HepG2 (cell line): ENCODE results near the gene IFITM10. TPM values are rescaled to one million over a fixed set of nuclear protein-coding genes. Genes with fewer than 3 reads are reported as not detected.

Experiments
- ATAC-seq: fragments of 200-7000 bp; cut with Tn5 transposase; 3 replicates; pipeline ENCODE4 v1.9.1; 2020; ENCODE audit warnings: mild to moderate bottlenecking, moderate library complexity
- BruUV-seq: library from RNA; stranded (reverse); fragments of 400-500 nt; replicated peaks from 2 replicates; lab custom pipeline; 2021; lab: Mats Ljungman, UMichigan
- CTCF ChIA-PET: fragments of 300-600 bp; formaldehyde crosslinking; extraction: SDS; loops from one replicate; lab custom pipeline; 2021; ENCODE audit warnings: low total read pairs, inconsistent platforms, low intra/inter-chr PET ratio; lab: Yijun Ruan, JAX
- POLR2A ChIA-PET: fragments of 350-600 bp; sonication (Branson Sonifier 250); formaldehyde crosslinking; loops from one replicate; lab custom pipeline; 2020; ENCODE audit warnings: antibody characterized with exemption, inconsistent platforms; lab: Yijun Ruan, JAX
- DNase-seq: peaks from one replicate; pipeline ENCODE4 v3.0.0-alpha.2; 2015; ENCODE audit warnings: low spot score
- FAIRE-seq: peaks from 3 replicates; lab custom pipeline; 2011; peaks lifted over from hg19 to GRCh38; lab: Jason Lieb, UNC
- H2AFZ ChIP-seq: one replicate; pipeline ENCODE4 v1.6.1; 2011; ENCODE audit warnings: low read length, inconsistent platforms
- H3K27ac ChIP-seq: fragments of 300-600 bp; 3 replicates; pipeline ENCODE4 v1.8.0; 2011; ENCODE audit warnings: mixed run types, mild to moderate bottlenecking, mixed read lengths, low read length, inconsistent platforms; ENCODE audit not compliant: insufficient read depth; ENCODE audit errors: extremely low read length
- H3K27me3 ChIP-seq, 2 experiments: fragments of 200-600 bp in 1 of 2; 2 replicates in 1 of 2; 3 replicates in 1 of 2; pipeline versions ENCODE4 v1.6.0 to v1.8.0; 2011; ENCODE audit warnings: low read length in 2 of 2, mild to moderate bottlenecking in 2 of 2, moderate library complexity in 2 of 2, inconsistent platforms in 1 of 2; ENCODE audit not compliant: insufficient read depth in 2 of 2, control insufficient read depth in 1 of 2
- H3K36me3 ChIP-seq, 2 experiments: fragments of 200-600 bp in 1 of 2; replicated peaks in 1 of 2; 2 replicates in 1 of 2; 3 replicates in 1 of 2; pipeline versions ENCODE4 v1.5.1 to v1.8.0; 2011; ENCODE audit warnings: low read length in 2 of 2, inconsistent platforms in 1 of 2; ENCODE audit not compliant: insufficient read depth in 2 of 2, control insufficient read depth in 1 of 2
- H3K4me1 ChIP-seq: 2 replicates; pipeline ENCODE4 v1.5.1; 2012; ENCODE audit warnings: low read length, inconsistent platforms; ENCODE audit not compliant: insufficient read depth
- H3K4me2 ChIP-seq: 2 replicates; pipeline ENCODE4 v1.6.0; 2011; ENCODE audit warnings: low read depth, low read length, inconsistent platforms
- H3K4me3 ChIP-seq, 3 experiments: fragments of 200-600 bp in 1 of 3; sonication (generic), shearing (Covaris generic) in 1 of 3; replicated peaks in 1 of 3; 2 replicates each; pipeline ENCODE4 v1.5.1; 2011 to 2016; ENCODE audit warnings: low read length in 3 of 3, inconsistent platforms in 2 of 3, low read depth in 2 of 3, mild to moderate bottlenecking in 2 of 3, control low read depth in 1 of 3, mixed read lengths in 1 of 3; ENCODE audit not compliant: insufficient read depth in 1 of 3
- H3K79me2 ChIP-seq: one replicate; pipeline ENCODE4 v1.6.1; 2011; ENCODE audit warnings: low read length, inconsistent platforms; ENCODE audit not compliant: insufficient read depth
- H3K9ac ChIP-seq: 2 replicates; pipeline ENCODE4 v1.6.0; 2011; ENCODE audit warnings: mild to moderate bottlenecking, low read depth, low read length, inconsistent platforms; ENCODE audit not compliant: insufficient read depth
- H3K9me3 ChIP-seq: 2 replicates; pipeline ENCODE4 v1.5.1; 2012; ENCODE audit warnings: mild to moderate bottlenecking, low read length
- H4K20me1 ChIP-seq: 2 replicates; pipeline ENCODE4 v1.6.0; 2011; ENCODE audit warnings: inconsistent platforms, mild to moderate bottlenecking, low read length, moderate library complexity; ENCODE audit not compliant: insufficient read depth
- ASH2L ChIP-seq: fragments of 300-600, 200-600 bp; sonication (generic); IDR thresholded peaks from 2 replicates; pipeline ENCODE4 v1.7.0; 2017; ENCODE audit warnings: low read depth, mild to moderate bottlenecking, moderate library complexity, mixed read lengths, low read length; ENCODE audit not compliant: insufficient read length
- FOXM1 ChIP-seq: sonication (generic); formaldehyde crosslinking; IDR thresholded peaks from 2 replicates; pipeline ENCODE4 v1.5.0; 2020; ENCODE audit warnings: missing genetic modification reagents
- MYC ChIP-seq: sonication (generic); formaldehyde crosslinking; IDR thresholded peaks from 2 replicates; pipeline ENCODE4 v1.9.0; 2021; ENCODE audit warnings: missing genetic modification reagents, borderline replicate concordance
- ZNF432 ChIP-seq: sonication (generic); formaldehyde crosslinking; IDR thresholded peaks from 2 replicates; pipeline ENCODE4 v1.5.0; 2020; ENCODE audit warnings: missing genetic modification reagents, mild to moderate bottlenecking, borderline replicate concordance
- WGBS: methylation state at CpG from one replicate; pipeline ENCODE4 v1.1.6; 2017; ENCODE audit warnings: low lambda C conversion rate; 5-methylcytosine and 5-hydroxymethylcytosine counted together
- in situ Hi-C: cut with HindIII; loops from 2 replicates; pipeline ENCODE4 v1.10.0; 2017; ENCODE audit warnings: low pct_unique_long_range_greater_than_20kb; ENCODE audit not compliant: extremely low pct_ligation_motif_present
- intact Hi-C: fragments of 100-400 bp; cut with micrococcal nuclease; formaldehyde crosslinking; loops from one replicate; pipeline ENCODE4 v1.10.0; 2022; ENCODE audit not compliant: unreplicated experiment
- polyA plus RNA-seq, 8 experiments: library from polyadenylated mRNA; depleted of rRNA in 3 of 8; stranded (reverse) in 7 of 8; unstranded in 1 of 8; fragments of >200 nt; fragmentation: Illumina TruSeq in 4 of 8; extraction: Trizol in 4 of 8; gene quantifications; 2 replicates each; pipeline versions ENCODE4 v1.2.1 to v1.2.3, GENCODE V29; 2011 to 2016; ENCODE audit warnings: low read depth in 4 of 8, missing spikeins in 1 of 8, mixed read lengths in 1 of 8; ENCODE audit not compliant: insufficient read depth in 1 of 8
- total RNA-seq, 5 experiments: library from RNA; depleted of rRNA; stranded (reverse); fragments of >200 nt; fragmentation: Illumina TruSeq; extraction: Trizol; gene quantifications; 2 replicates each; pipeline ENCODE4 v1.2.3, GENCODE V29; 2016; ENCODE audit warnings: low read depth in 1 of 5
- TF ChIP-seq, protein P1 (sequence below): sonication (generic); formaldehyde crosslinking; IDR thresholded peaks from 2 replicates; pipeline ENCODE4 v1.8.1; 2022; ENCODE audit warnings: low read depth, mild to moderate bottlenecking, missing genetic modification reagents

Gene IFITM10
- total and polyA plus RNA-seq, 2 of the 13 experiments (the other 11 are each of a cell fraction or from before 2014, with no cell fraction given): 0.09 to 0.13 TPM

DNA sequence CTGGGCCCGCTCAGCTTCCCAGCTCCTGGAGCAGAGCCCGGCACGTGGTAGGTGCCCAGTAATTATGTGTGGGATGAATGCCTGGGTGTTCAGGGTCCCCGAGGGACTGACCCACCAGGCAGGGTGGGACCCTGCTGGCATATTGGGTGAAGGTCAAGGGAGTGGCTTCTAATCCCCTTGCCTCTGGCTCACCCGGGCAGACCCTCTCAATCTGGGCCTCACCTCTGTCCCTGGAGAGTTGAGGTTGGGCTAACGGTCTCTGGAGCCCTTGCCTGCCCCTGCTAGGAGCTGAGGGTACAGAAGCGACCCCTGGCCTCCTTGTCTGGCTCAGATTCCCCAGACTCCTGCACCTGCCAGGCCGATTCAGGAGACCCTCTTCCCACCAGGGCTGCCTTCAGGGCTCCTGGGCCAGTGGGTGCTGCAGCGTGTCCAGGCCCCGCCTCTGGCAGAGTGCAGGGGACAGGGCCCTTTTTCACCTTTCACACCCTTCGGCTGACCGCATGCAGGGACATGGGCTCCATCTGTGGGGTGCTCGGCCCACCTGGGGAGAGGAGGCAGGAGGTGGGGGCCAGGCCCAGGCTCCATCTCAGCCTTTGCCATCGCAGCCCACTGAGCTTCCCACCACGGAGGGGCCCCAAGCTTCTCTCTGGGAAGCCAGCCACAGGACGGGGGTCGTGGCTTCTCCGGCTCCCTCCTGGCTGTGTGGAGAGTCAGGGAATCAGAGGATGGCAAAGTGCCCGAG lies 17.2 kb upstream of the IFITM10 start:
- Histone ChIP-seq H3K4me1 (peaks cover 16% of the 10 kb centered on the region), H3K36me3 (no peaks in the 10 kb centered on the region), H3K4me3 (no peak overlapping the region), H3K79me2 (peaks cover 7% of the 10 kb centered on the region), H4K20me1 (no peaks in the 10 kb centered on the region), H3K27ac (no peak overlapping the region), H2AFZ (no peak overlapping the region), H3K9ac (no peak overlapping the region), H3K27me3 (peaks cover 3 to 42% of the 10 kb centered on the region in 2 experiments; a peak in 4 of 5 replicates), H3K4me2 (no peak overlapping the region), H3K9me3 (no peaks in the 10 kb centered on the region)
- ChIA-PET POLR2A (no interaction called here), CTCF (no interaction called here)
- intact Hi-C loops (no loop called here), in situ Hi-C loops (no loop called here)
- no TSS peak for BruUV-seq
- DNase-seq: no peak
- no peak for ATAC-seq
- TF ChIP-seq FOXM1 (CRISPR knock-in tag) (no peak), MYC (CRISPR knock-in tag) (no peak), ASH2L (no peak), ZNF432 (CRISPR knock-in tag) (no peak)
- TF ChIP-seq, protein P1, sequence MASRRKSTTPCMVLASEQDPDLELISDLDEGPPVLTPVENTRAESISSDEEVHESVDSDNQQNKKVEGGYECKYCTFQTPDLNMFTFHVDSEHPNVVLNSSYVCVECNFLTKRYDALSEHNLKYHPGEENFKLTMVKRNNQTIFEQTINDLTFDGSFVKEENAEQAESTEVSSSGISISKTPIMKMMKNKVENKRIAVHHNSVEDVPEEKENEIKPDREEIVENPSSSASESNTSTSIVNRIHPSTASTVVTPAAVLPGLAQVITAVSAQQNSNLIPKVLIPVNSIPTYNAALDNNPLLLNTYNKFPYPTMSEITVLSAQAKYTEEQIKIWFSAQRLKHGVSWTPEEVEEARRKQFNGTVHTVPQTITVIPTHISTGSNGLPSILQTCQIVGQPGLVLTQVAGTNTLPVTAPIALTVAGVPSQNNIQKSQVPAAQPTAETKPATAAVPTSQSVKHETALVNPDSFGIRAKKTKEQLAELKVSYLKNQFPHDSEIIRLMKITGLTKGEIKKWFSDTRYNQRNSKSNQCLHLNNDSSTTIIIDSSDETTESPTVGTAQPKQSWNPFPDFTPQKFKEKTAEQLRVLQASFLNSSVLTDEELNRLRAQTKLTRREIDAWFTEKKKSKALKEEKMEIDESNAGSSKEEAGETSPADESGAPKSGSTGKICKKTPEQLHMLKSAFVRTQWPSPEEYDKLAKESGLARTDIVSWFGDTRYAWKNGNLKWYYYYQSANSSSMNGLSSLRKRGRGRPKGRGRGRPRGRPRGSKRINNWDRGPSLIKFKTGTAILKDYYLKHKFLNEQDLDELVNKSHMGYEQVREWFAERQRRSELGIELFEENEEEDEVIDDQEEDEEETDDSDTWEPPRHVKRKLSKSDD (CRISPR knock-in tag): no peak
- FAIRE-seq: no peak
- 48% methylated on average over 8 of the region's 19 CpGs for WGBS
